Myocyte (in vitro differentiated cells): ENCODE measurements around the gene RALGPS1. TPM values are rescaled to one million over a fixed set of nuclear protein-coding genes. Genes with fewer than 3 reads are reported as not detected.
A peak's percentile ranks its signal among the peaks of the same experiment; 100 is the strongest.
"Not testable (repeated sequence)": the region's sequence is repeated elsewhere in the genome, so short reads cannot be mapped to it uniquely, and the experiment has no call there.

ENCODE experiments used
- DNase-seq: peaks from one replicate; pipeline ENCODE4 v3.0.0-alpha.2; 2012; ENCODE audit warnings: low read depth
- total RNA-seq: library from RNA; depleted of rRNA; stranded (reverse); fragments of >200 nt; gene quantifications from 2 replicates; pipeline ENCODE4 v1.2.3, GENCODE V29; 2014

RALGPS1 gene
- total RNA-seq, 1 donor from 2014 or later: 3.6 TPM

DNA sequence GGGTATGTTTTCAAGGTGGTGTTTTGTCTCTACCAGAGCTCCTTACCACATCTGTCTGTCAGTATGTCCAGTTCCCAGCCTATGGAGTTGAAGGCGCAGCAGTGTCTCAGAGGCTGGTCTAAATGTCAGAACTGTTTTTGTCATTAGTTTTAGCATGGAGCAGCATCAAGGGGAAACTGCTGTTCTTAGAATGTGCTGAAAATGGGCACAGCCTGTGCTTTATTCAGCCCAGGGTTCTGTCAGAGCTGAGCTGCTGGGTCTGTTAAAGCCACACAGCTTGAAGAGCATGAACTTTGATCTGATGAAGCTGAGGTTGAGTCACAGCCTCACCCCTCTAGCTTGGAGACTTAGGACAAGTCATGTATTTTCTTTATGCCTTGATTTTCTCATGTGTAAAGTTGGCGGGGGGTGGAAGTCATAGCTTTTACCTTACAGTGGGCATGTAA, 71.9 kb downstream of the RALGPS1 start:
- DNase-seq: no peak

DNA sequence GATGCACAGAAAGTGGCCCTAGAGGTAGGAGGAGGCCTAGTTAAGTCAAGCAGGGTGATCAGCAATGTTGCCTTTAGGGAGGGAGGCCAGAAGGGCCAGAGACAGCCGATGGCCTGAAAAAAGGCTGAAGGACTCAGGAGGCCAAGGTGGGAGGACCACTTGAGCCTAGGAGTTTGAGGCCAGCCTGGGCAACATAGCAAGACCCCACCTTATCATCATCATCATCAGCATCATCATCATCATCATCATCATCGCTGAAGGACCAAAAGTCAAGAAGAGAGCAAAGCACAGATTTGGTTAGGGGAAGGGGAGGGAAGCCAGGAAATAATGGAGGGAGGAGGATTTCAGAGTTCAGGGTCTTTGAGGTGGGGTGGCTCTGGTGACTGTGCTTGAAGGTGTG, 74.3 kb downstream of the RALGPS1 start:
- no peak for DNase-seq

- no peak for DNase-seq
Measured at GRCh38 chr9:126989847-126990842, 75.6 kb downstream of the RALGPS1 start.

- peak; percentile 12 for DNase-seq
Measured at GRCh38 chr9:126991183-126991582, 76.6 kb downstream of the RALGPS1 start.

- no peak for DNase-seq
Measured at GRCh38 chr9:126992427-126992826, 77.8 kb downstream of the RALGPS1 start.

- DNase-seq: no peak
Measured at GRCh38 chr9:126999315-127000068, 84.9 kb downstream of the RALGPS1 start.

GRCh38 chr9:127004946-127005769, 90.6 kb downstream of the RALGPS1 start:
- peak; percentile 95 for DNase-seq

- DNase-seq: no peak
Measured at GRCh38 chr9:127005770-127006314, 91.3 kb downstream of the RALGPS1 start.

DNA sequence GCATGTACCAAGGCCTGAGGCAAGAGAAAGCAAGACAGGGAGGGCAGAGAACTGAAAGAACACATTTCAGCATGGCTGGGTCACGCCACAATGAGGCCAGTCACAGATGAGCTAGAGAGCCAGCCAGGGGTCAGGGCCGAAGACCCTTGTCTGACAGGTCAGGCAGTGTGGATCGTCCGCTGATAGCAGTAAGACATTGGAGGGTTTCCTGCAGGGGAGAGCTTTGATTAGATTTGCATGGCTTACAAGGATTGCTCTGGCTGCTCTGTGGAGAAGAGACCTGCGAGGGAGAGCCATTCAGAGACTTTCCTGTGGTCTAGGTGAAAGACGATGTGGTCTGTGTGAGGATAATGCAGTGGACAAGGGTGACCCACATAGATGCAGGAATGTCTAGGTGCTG, 93.1 kb downstream of the RALGPS1 start:
- no peak for DNase-seq

DNA sequence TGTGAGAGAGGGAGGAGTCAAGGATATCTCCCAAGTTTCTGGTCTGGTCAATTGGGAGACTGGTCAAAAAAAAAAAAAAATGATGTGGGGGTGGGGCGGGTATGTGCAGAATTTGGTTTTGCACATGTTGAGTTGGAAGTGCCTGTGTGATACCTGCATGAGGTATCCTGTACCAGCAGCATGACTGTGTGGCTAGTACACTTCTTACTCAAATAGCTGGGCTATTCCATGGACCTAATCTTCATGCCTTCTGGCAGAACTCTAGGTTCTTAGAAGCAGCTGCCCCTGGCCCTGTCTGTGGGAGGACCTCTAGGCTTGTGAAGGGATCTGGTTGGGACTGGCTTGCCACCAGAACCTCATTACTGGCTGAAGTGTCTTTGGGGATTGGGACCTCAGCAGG, 93.5 kb downstream of the RALGPS1 start:
- no peak for DNase-seq

DNA sequence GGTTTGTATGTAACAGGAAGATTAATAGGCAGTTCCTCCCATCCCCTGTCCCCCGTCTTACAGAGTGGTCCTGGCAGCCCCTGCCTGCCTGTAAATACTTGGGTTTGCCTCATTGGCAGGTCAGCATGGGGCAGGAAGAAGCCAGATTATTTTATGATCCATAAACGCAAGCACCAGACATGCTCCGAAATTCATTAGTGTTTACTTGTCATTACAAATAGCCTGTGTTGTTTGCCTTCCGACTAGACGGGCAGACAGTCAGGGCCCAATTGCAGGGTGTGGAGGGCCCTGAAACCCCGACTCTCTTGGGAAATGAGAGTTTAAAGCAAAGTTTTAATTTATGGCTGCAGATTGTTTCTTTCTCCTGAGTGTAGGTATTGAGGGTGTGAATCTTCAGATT, 97.2 kb downstream of the RALGPS1 start:
- no peak for DNase-seq

GRCh38 chr9:127012250-127012649, 97.7 kb downstream of the RALGPS1 start:
- DNase-seq: no peak

GRCh38 chr9:127013597-127013996, 99.0 kb downstream of the RALGPS1 start:
- DNase-seq: no peak

GRCh38 chr9:127014216-127014909, 99.8 kb downstream of the RALGPS1 start:
- no peak for DNase-seq

DNA sequence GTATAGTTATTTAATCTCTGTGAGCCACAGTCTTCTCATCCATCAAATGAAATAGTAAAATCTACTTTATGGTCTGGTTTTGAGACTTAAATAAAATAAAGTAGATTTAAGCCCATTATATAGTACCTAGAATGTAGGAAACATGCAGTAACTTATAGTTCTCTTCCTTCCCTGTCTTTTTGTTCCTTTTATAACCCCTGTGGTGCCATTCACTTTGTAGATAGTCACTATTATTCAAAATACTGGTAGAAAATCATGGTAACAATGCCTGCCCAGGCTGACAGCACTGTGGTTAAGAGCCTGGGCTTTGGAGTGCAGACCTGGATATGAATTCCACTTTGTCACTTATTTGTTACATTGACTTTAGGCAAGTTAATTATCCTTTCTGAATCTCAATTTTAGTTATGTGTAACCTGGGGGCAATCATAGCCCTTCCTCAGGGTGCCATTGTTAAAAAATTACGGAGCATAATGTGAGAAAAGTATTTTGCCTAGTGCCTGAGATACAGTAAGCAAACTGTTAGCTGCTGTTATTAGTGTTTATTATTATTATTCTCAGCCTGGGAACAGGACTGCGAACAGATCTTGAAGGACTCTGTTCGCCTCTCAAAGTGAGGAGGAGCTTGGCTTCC, 100.4 kb downstream of the RALGPS1 start:
- no peak for DNase-seq

DNA sequence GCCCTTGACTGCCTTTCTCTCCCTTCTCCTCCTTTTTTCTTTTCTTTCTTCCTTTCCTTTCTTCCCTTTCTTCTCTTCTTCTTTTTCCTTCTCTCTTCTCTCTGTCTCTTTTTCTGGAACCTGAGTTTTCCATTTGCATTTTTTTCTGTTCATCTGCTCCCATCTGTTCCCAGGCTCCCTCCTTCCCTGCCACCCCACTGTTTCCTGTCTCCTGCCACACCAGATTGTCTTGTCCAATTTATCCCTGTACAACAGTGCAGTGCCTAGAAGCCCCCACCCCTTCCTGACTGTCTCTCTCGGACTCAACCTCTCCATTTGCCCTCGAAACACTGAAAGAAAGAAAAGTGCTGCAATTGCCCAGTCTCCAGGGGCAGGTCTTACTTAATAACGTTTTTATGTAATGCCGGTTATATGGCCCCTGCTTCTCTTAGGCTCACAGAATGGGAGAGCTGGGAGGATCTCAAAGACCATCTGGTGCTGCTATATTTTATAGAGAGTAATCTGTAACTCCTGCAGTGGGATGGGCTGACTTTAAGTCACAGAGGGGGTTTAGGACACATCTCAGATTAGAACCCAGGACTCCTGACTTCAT, 101.4 kb downstream of the RALGPS1 start:
- no peak for DNase-seq

DNA sequence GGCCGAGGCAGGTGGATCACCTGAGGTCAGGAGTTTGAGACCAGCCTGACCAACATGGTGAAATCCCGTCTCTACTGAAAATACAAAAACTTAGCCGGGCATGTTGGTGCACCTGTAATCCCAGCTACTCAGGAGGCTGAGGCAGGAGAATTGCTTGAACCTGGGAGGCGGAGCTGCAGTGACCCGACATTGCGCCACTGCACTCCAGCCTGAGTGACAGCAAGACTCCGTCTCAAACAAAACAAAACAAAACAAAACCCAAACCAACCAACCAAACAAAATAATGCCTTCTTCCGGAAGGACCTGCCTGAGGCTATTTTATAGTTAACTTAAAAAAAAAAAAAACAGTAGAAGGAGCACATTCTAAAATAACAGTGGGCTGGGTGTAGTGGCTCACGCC, 103.4 kb downstream of the RALGPS1 start:
- DNase-seq: not testable (repeated sequence)

DNA sequence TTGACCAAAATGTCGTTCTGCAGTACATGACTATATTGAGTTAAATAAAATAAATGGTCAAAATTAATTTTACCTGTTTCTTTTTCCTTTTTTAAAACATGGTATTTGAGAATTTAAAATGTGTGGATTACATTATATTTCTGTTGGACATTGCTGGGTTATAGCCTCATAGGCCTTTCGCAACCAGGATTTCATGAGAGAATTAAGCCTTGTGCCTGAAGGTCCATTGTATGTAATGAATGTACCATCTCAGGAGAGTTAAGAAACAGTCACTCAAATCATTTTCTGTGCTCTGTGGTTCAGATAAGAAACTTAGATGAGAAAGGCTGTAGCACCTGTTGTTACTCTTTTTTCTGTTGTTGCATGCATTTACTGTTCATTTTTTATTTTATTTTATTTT, 104.4 kb downstream of the RALGPS1 start:
- no peak for DNase-seq

- DNase-seq: no peak
Measured at GRCh38 chr9:127020036-127020801, 105.6 kb downstream of the RALGPS1 start.
